Type B pancreatic cell (in vitro differentiated cells): ENCODE results near the gene TMEM97. TPM values are rescaled to one million over a fixed set of nuclear protein-coding genes. Genes with fewer than 3 reads are reported as not detected.

Experiments used
- DNase-seq: peaks from one replicate; pipeline ENCODE4 v3.0.0; 2021; ENCODE audit warnings: mixed read lengths; ENCODE audit not compliant: unreplicated experiment; ENCODE audit errors: extremely low spot score
- H3K27ac Mint-ChIP-seq: 2 replicates; pipeline ENCODE4 v1.8.0; 2021; ENCODE audit warnings: mild to moderate bottlenecking, mixed read lengths
- H3K27me3 Mint-ChIP-seq: 2 replicates; pipeline ENCODE4 v1.8.0; 2021; ENCODE audit warnings: mixed read lengths
- H3K36me3 Mint-ChIP-seq: 2 replicates; pipeline ENCODE4 v1.8.0; 2021; ENCODE audit warnings: mixed read lengths
- H3K4me1 Mint-ChIP-seq: one replicate; pipeline ENCODE4 v1.8.0; 2021; ENCODE audit warnings: mixed read lengths; ENCODE audit not compliant: unreplicated experiment
- H3K4me3 Mint-ChIP-seq: 2 replicates; pipeline ENCODE4 v1.8.0; 2021; ENCODE audit warnings: mild to moderate bottlenecking, mixed read lengths
- H3K9me3 Mint-ChIP-seq: 2 replicates; pipeline ENCODE4 v1.8.0; 2021; ENCODE audit warnings: mixed read lengths
- total RNA-seq: library from RNA; stranded (reverse); gene quantifications from 2 replicates; pipeline ENCODE4 v1.2.1, GENCODE V29; 2021; ENCODE audit warnings: low replicate concordance
- TF ChIP-seq, protein P1 (sequence below): fragments of 200-600 bp; sonication (generic); conservative IDR thresholded peaks from 2 replicates; pipeline ENCODE4 v1.5.0; 2021; ENCODE audit warnings: antibody characterized with exemption, mild to moderate bottlenecking

The TMEM97 gene
- total RNA-seq, 1 donor from 2014 or later, result 99.9 TPM

- H3K36me3 Mint-ChIP-seq, result no peaks in the 10 kb centered on the region
- peaks cover 2% of the 10 kb centered on the region for H3K27me3 Mint-ChIP-seq
- no peak overlapping the region for H3K27ac Mint-ChIP-seq
- DNase-seq, result no peak
- no peaks in the 10 kb centered on the region for H3K4me1 Mint-ChIP-seq
- no peaks in the 10 kb centered on the region for H3K9me3 Mint-ChIP-seq
- TF ChIP-seq, protein P1, sequence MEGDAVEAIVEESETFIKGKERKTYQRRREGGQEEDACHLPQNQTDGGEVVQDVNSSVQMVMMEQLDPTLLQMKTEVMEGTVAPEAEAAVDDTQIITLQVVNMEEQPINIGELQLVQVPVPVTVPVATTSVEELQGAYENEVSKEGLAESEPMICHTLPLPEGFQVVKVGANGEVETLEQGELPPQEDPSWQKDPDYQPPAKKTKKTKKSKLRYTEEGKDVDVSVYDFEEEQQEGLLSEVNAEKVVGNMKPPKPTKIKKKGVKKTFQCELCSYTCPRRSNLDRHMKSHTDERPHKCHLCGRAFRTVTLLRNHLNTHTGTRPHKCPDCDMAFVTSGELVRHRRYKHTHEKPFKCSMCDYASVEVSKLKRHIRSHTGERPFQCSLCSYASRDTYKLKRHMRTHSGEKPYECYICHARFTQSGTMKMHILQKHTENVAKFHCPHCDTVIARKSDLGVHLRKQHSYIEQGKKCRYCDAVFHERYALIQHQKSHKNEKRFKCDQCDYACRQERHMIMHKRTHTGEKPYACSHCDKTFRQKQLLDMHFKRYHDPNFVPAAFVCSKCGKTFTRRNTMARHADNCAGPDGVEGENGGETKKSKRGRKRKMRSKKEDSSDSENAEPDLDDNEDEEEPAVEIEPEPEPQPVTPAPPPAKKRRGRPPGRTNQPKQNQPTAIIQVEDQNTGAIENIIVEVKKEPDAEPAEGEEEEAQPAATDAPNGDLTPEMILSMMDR, result no peak
- no peak overlapping the region for H3K4me3 Mint-ChIP-seq
These were observed 12.0 kb upstream of the TMEM97 start for GRCh38 chr17:28306954-28307401.

DNA sequence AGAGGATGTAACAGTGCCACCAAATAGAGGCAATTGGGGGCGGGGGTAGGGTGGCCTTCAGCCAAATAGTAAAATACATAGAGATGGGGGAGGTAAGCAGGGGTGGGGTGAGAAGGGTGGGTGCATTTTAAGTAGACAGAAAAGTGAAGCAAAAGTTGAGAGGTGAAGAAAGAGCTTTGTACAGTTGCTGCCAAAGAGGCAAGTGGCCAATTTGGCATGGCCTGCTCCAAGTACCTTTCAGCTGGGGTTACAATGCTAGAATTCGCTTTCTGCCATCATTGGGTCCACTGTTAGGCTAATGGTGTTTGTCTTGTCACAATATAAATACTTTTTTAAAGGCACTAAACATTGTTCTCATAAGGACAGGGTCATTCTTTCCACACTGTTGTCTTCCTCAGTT, 5.2 kb upstream of the TMEM97 start:
- H3K27ac Mint-ChIP-seq, result no peak overlapping the region
- no peaks in the 10 kb centered on the region for H3K36me3 Mint-ChIP-seq
- no peaks in the 10 kb centered on the region for H3K27me3 Mint-ChIP-seq
- TF ChIP-seq, protein P1, result no peak
- peaks cover 12% of the 10 kb centered on the region for H3K4me1 Mint-ChIP-seq
- H3K9me3 Mint-ChIP-seq, result no peaks in the 10 kb centered on the region
- no peak for DNase-seq
- H3K4me3 Mint-ChIP-seq, result no peak overlapping the region

- TF ChIP-seq, protein P1, result no peak
- no peaks in the 10 kb centered on the region for H3K36me3 Mint-ChIP-seq
- H3K9me3 Mint-ChIP-seq, result no peaks in the 10 kb centered on the region
- no peak for DNase-seq
- H3K27ac Mint-ChIP-seq, result no peak overlapping the region
- peak overlapping the region; percentile 22 for H3K4me3 Mint-ChIP-seq
- peaks cover 24% of the 10 kb centered on the region for H3K4me1 Mint-ChIP-seq
- H3K27me3 Mint-ChIP-seq, result no peaks in the 10 kb centered on the region
These were observed 2.9 kb upstream of the TMEM97 start for GRCh38 chr17:28315846-28316705.

- no peak overlapping the region for H3K27ac Mint-ChIP-seq
These were observed 1.7 kb upstream of the TMEM97 start for GRCh38 chr17:28317099-28317965.

More at GRCh38 chr17:28317099-28317965, 1.7 kb upstream of the TMEM97 start:
- TF ChIP-seq, protein P1, result no peak
- no peaks in the 10 kb centered on the region for H3K36me3 Mint-ChIP-seq
- no peak for DNase-seq
- no peaks in the 10 kb centered on the region for H3K27me3 Mint-ChIP-seq
- peaks cover 28% of the 10 kb centered on the region for H3K4me1 Mint-ChIP-seq
- no peaks in the 10 kb centered on the region for H3K9me3 Mint-ChIP-seq
- peak overlapping the region; percentile 97 for H3K4me3 Mint-ChIP-seq
